ENCODE data around the gene HLA-DMA. TPM values are rescaled to one million over a fixed set of nuclear protein-coding genes. Genes with fewer than 3 reads are reported as not detected.

The HLA-DMA gene
- total RNA-seq, 1 experiment from 2014 or later, result 2.8 TPM

DNA sequence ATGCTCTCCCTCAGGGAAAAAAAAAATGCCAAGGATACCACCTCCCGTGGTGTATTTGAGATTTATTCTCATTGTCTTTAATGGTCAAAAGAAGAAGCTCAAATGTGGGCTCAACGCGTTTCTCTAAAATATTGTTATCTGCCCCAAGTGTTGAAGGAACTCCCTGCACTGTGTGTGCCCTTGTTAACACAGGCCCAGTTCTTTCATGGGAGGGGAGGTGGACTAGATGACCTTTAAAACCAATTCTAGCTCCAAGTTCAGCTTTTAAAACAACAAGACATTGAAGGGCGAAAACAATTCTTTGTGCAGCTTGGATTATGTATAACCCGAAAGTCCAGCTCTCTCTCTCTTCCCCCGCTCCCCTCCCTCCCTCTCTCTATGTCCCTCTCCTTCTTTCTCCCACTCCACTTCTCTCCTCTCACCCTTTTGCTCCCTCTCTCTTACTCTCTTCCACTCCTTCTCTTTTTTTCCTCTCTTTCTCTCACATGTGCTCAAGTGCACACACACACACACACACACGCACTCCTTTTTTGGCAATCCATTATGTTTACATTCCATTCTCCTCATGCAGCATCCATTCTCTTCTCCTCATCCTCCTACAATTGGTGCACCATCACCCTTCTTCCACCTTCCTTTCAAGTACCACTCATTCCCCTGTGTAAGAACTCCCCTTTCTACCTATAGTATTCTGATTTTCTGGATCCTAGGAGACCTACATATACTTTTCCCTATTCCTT lies 20.6 kb downstream of the HLA-DMA start:
- ATAC-seq (no peak), DNase-seq (ENCODE audit: low read depth, low spot score) (no peak)
- H3K4me3 ChIP-seq (ENCODE audit: low read depth in 2 of 2, low read length in 2 of 2), result no peak overlapping the region
- intact Hi-C loops (cut with micrococcal nuclease; ENCODE audit: unreplicated experiment) (loop anchor here (2.0 kb wide), 1 partner anchor 53 kb away; no protein-coding TSS in a partner anchor), in situ Hi-C loops (cut with HindIII; ENCODE audit: low pct_unique_long_range_greater_than_20kb, low sequenced_read_pairs) (no loop called here)
- TF ChIP-seq TCF7L2 (IDR thresholded peaks at IDR 0.05; ENCODE audit: low read depth, low read length) (no peak), SIN3A (IDR thresholded peaks at IDR 0.05; ENCODE audit: borderline replicate concordance, insufficient read depth, low read depth, low read length) (no peak), POLR2AphosphoS5 (IDR thresholded peaks at IDR 0.05; ENCODE audit: low read depth, low read length) (no peak)
- TF ChIP-seq, protein P1, sequence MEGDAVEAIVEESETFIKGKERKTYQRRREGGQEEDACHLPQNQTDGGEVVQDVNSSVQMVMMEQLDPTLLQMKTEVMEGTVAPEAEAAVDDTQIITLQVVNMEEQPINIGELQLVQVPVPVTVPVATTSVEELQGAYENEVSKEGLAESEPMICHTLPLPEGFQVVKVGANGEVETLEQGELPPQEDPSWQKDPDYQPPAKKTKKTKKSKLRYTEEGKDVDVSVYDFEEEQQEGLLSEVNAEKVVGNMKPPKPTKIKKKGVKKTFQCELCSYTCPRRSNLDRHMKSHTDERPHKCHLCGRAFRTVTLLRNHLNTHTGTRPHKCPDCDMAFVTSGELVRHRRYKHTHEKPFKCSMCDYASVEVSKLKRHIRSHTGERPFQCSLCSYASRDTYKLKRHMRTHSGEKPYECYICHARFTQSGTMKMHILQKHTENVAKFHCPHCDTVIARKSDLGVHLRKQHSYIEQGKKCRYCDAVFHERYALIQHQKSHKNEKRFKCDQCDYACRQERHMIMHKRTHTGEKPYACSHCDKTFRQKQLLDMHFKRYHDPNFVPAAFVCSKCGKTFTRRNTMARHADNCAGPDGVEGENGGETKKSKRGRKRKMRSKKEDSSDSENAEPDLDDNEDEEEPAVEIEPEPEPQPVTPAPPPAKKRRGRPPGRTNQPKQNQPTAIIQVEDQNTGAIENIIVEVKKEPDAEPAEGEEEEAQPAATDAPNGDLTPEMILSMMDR (IDR thresholded peaks at IDR 0.05), result no peak
- TF ChIP-seq, protein P2, sequence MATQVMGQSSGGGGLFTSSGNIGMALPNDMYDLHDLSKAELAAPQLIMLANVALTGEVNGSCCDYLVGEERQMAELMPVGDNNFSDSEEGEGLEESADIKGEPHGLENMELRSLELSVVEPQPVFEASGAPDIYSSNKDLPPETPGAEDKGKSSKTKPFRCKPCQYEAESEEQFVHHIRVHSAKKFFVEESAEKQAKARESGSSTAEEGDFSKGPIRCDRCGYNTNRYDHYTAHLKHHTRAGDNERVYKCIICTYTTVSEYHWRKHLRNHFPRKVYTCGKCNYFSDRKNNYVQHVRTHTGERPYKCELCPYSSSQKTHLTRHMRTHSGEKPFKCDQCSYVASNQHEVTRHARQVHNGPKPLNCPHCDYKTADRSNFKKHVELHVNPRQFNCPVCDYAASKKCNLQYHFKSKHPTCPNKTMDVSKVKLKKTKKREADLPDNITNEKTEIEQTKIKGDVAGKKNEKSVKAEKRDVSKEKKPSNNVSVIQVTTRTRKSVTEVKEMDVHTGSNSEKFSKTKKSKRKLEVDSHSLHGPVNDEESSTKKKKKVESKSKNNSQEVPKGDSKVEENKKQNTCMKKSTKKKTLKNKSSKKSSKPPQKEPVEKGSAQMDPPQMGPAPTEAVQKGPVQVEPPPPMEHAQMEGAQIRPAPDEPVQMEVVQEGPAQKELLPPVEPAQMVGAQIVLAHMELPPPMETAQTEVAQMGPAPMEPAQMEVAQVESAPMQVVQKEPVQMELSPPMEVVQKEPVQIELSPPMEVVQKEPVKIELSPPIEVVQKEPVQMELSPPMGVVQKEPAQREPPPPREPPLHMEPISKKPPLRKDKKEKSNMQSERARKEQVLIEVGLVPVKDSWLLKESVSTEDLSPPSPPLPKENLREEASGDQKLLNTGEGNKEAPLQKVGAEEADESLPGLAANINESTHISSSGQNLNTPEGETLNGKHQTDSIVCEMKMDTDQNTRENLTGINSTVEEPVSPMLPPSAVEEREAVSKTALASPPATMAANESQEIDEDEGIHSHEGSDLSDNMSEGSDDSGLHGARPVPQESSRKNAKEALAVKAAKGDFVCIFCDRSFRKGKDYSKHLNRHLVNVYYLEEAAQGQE (IDR thresholded peaks at IDR 0.05; ENCODE audit: insufficient read depth in 1 of 2, low read depth in 2 of 2, low read length in 1 of 2), result no peak
- H3K27ac ChIP-seq (ENCODE audit: low read length), result no peak overlapping the region
- no peaks in the 10 kb centered on the region for H3K4me1 ChIP-seq (ENCODE audit: control insufficient read depth, insufficient read depth, low read length)
- no peaks in the 10 kb centered on the region for H3K36me3 ChIP-seq (ENCODE audit: control insufficient read depth, insufficient read depth, low read length)
- no peaks in the 10 kb centered on the region for H3K9me3 ChIP-seq (ENCODE audit: control insufficient read depth, insufficient read depth, low read depth, low read length)
- H3K27me3 ChIP-seq (ENCODE audit: control insufficient read depth, insufficient read depth, low read length), result peaks cover 2% of the 10 kb centered on the region; the same call in 1 of the 2 replicates
- ChIA-PET CTCF (interaction anchor here (0.6 to 1.6 kb wide), 2 partner anchors 52 to 212 kb away, joined by 3 to 6 read pairs; no protein-coding TSS in a partner anchor), POLR2A (no interaction called here)
- no TSS peak for BruUV-seq (replicated peaks)

DNA sequence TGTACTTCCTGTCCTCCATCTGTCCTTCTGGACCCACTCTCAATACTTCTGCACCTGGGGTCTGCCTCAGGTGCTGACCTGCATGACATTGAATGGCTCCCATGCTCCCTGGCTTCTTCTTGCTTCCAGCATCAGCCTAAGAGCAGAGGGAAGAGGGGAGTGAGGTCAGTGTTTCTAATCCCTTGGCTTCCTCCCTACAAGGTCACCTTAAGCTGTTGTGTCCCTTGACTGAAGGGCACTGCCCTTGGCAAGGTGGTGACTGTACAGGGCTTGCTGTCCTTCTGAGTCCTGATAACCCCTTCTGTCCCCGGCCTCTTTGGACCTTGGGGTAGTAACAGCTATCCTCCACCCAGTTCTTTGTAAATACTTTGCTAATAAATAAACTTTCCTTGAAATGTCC lies 21.7 kb downstream of the HLA-DMA start:
- ChIA-PET POLR2A (interaction anchor here (1.2 kb wide), 1 partner anchor 41 kb away, joined by 5 read pairs; no protein-coding TSS in a partner anchor), CTCF (interaction anchor here (1.6 kb wide), 1 partner anchor 53 kb away, joined by 6 read pairs; no protein-coding TSS in a partner anchor)
- TF ChIP-seq, protein P2 (IDR thresholded peaks at IDR 0.05; ENCODE audit: insufficient read depth in 1 of 2, low read depth in 2 of 2, low read length in 1 of 2), result no peak
- TF ChIP-seq TCF7L2 (IDR thresholded peaks at IDR 0.05; ENCODE audit: low read depth, low read length) (no peak), POLR2AphosphoS5 (IDR thresholded peaks at IDR 0.05; ENCODE audit: low read depth, low read length) (no peak)
- TF ChIP-seq, protein P1 (IDR thresholded peaks at IDR 0.05), result no peak
- DNase-seq (ENCODE audit: low read depth, low spot score) (no peak), ATAC-seq (no peak)
- Histone ChIP-seq H3K27me3 (ENCODE audit: control insufficient read depth, insufficient read depth, low read length) (peaks cover 2% of the 10 kb centered on the region; the same call in 1 of the 2 replicates), H3K36me3 (ENCODE audit: control insufficient read depth, insufficient read depth, low read length) (no peaks in the 10 kb centered on the region), H3K9me3 (ENCODE audit: control insufficient read depth, insufficient read depth, low read depth, low read length) (no peaks in the 10 kb centered on the region), H3K27ac (ENCODE audit: low read length) (no peak overlapping the region), H3K4me1 (ENCODE audit: control insufficient read depth, insufficient read depth, low read length) (no peaks in the 10 kb centered on the region), H3K4me3 (ENCODE audit: low read depth in 2 of 2, low read length in 2 of 2) (no peak overlapping the region)
- BruUV-seq (replicated peaks), result no TSS peak
- intact Hi-C loops (cut with micrococcal nuclease; ENCODE audit: unreplicated experiment), result no loop called here
- in situ Hi-C loops (cut with HindIII; ENCODE audit: low pct_unique_long_range_greater_than_20kb, low sequenced_read_pairs), result no loop called here
